PC-9 (cell line): ENCODE results near the gene ETV6. TPM values are rescaled to one million over a fixed set of nuclear protein-coding genes. Genes with fewer than 3 reads are reported as not detected.

Experiments used
- BruUV-seq: library from RNA; stranded (reverse); fragments of 400-500 nt; replicated peaks from 2 replicates; lab custom pipeline; 2021; lab: Mats Ljungman, UMichigan
- CTCF ChIA-PET: fragments of 300-600 bp; sonication (Branson Sonifier 250); formaldehyde crosslinking; loops from one replicate; lab custom pipeline; 2022; ENCODE audit warnings: antibody characterized with exemption; lab: Charles Lee
- POLR2A ChIA-PET: fragments of 300-600 bp; sonication (Branson Sonifier 250); formaldehyde crosslinking; loops from one replicate; lab custom pipeline; 2022; ENCODE audit warnings: antibody characterized with exemption; ENCODE audit not compliant: unreplicated experiment; lab: Charles Lee
- DNase-seq, 2 experiments: peaks; one replicate each; pipeline versions ENCODE4 v3.0.0 to v3.0.0-alpha.2; 2015 to 2022; ENCODE audit warnings: mixed read lengths in 1 of 2
- H2AFZ ChIP-seq: fragments of 200-600 bp; sonication (generic); 2 replicates; pipeline ENCODE4 v1.8.1; 2017; ENCODE audit warnings: antibody characterized with exemption
- H3F3A ChIP-seq: fragments of 200-600 bp; sonication (generic); 2 replicates; pipeline ENCODE4 v1.8.1; 2017; ENCODE audit warnings: antibody characterized with exemption, mild to moderate bottlenecking, low read depth; ENCODE audit not compliant: insufficient read depth
- H3K27ac ChIP-seq: fragments of 200-600 bp; sonication (generic); 2 replicates; pipeline ENCODE4 v1.6.1; 2016; ENCODE audit warnings: mixed run types
- H3K27me3 ChIP-seq: fragments of 200-600 bp; sonication (generic); 2 replicates; pipeline ENCODE4 v1.6.1; 2016; ENCODE audit warnings: low read depth, mixed run types; ENCODE audit not compliant: insufficient read depth
- H3K36me3 ChIP-seq: fragments of 200-600 bp; sonication (generic); 2 replicates; pipeline ENCODE4 v1.6.1; 2016; ENCODE audit warnings: low read depth, mixed run types
- H3K4me1 ChIP-seq: fragments of 200-600 bp; sonication (generic); replicated peaks from 2 replicates; pipeline ENCODE4 v1.6.1; 2016; ENCODE audit warnings: mixed run types; ENCODE audit not compliant: insufficient read depth
- H3K4me2 ChIP-seq: fragments of 200-600 bp; sonication (generic); 2 replicates; pipeline ENCODE4 v1.6.1; 2017; ENCODE audit warnings: mixed run types
- H3K4me3 ChIP-seq: fragments of 200-600 bp; sonication (generic); 2 replicates; pipeline ENCODE4 v1.6.1; 2016; ENCODE audit warnings: mixed run types
- H3K79me2 ChIP-seq: fragments of 200-600 bp; sonication (generic); 2 replicates; pipeline ENCODE4 v1.6.1; 2017; ENCODE audit warnings: low read depth, mixed run types
- H3K9me2 ChIP-seq: fragments of 200-600 bp; sonication (generic); 2 replicates; pipeline ENCODE4 v1.8.1; 2017; ENCODE audit warnings: mild to moderate bottlenecking; ENCODE audit not compliant: insufficient read depth
- H3K9me3 ChIP-seq: fragments of 200-600 bp; sonication (generic); 2 replicates; pipeline ENCODE4 v1.8.1; 2016; ENCODE audit warnings: low read depth; ENCODE audit not compliant: insufficient read depth
- H4K20me1 ChIP-seq: fragments of 200-600 bp; sonication (generic); 2 replicates; pipeline ENCODE4 v1.8.1; 2017; ENCODE audit not compliant: insufficient read depth
- EZH2 ChIP-seq: fragments of 200-600 bp; sonication (generic); IDR thresholded peaks from 2 replicates; pipeline ENCODE4 v1.8.0; 2017; ENCODE audit warnings: antibody characterized with exemption, low read depth
- intact Hi-C: fragments of 100-400 bp; cut with micrococcal nuclease; formaldehyde crosslinking; loops from one replicate; pipeline ENCODE4 v1.10.0; 2022; ENCODE audit not compliant: unreplicated experiment
- total RNA-seq: library from RNA; stranded (reverse); gene quantifications from 2 replicates; pipeline ENCODE4 v1.2.3, GENCODE V29; 2021
- TF ChIP-seq, protein P1 (sequence below): fragments of 200-600 bp; sonication (generic); conservative IDR thresholded peaks from 2 replicates; pipeline ENCODE4 v1.6.1; 2017; ENCODE audit warnings: mixed run types, antibody characterized with exemption, mild to moderate bottlenecking, moderate library complexity

ETV6 gene
- total RNA-seq, 1 experiment from 2014 or later, result 62.8 TPM

GRCh38 chr12:11877869-11878780 lies 228.7 kb downstream of the ETV6 start:
- DNase-seq, result peak; percentile 85 to 93
- intact Hi-C loops, result loop anchor here (1.0 to 10.0 kb wide), 8 partner anchors 8 to 1327 kb away; partner anchors contain the start of gene ETV6
- CTCF ChIA-PET, result interaction anchor here (0.6 kb wide), 2 partner anchors 82 to 294 kb away, joined by 7 to 18 read pairs; no protein-coding TSS in a partner anchor
- TSS peak; percentile 56 for BruUV-seq
- Histone ChIP-seq H3K4me3 (peak overlapping the region; percentile 45; the same call in 1 of the 2 replicates), H3K4me1 (peaks cover 64% of the 10 kb centered on the region), H3K9me2 (no peaks in the 10 kb centered on the region), H3K9me3 (no peaks in the 10 kb centered on the region), H3K79me2 (peaks cover 47% of the 10 kb centered on the region), H3K36me3 (peaks cover 10% of the 10 kb centered on the region; the same call in 1 of the 2 replicates), H3K27ac (peak overlapping the region; percentile 96), H4K20me1 (no peaks in the 10 kb centered on the region), H3K27me3 (no peaks in the 10 kb centered on the region), H3F3A (peaks cover 53% of the 10 kb centered on the region), H2AFZ (no peak overlapping the region), H3K4me2 (peak overlapping the region; percentile 81)
- POLR2A ChIA-PET, result interaction anchor here (0.5 to 0.7 kb wide), 4 partner anchors 53 to 1097 kb away, joined by 3 to 7 read pairs (median 4); no protein-coding TSS in a partner anchor
- TF ChIP-seq, protein P1, sequence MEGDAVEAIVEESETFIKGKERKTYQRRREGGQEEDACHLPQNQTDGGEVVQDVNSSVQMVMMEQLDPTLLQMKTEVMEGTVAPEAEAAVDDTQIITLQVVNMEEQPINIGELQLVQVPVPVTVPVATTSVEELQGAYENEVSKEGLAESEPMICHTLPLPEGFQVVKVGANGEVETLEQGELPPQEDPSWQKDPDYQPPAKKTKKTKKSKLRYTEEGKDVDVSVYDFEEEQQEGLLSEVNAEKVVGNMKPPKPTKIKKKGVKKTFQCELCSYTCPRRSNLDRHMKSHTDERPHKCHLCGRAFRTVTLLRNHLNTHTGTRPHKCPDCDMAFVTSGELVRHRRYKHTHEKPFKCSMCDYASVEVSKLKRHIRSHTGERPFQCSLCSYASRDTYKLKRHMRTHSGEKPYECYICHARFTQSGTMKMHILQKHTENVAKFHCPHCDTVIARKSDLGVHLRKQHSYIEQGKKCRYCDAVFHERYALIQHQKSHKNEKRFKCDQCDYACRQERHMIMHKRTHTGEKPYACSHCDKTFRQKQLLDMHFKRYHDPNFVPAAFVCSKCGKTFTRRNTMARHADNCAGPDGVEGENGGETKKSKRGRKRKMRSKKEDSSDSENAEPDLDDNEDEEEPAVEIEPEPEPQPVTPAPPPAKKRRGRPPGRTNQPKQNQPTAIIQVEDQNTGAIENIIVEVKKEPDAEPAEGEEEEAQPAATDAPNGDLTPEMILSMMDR, result no peak
- TF ChIP-seq EZH2, result no peak

GRCh38 chr12:11879306-11879705 lies 229.8 kb downstream of the ETV6 start:
- peak overlapping the region; percentile 81 for H3K4me2 ChIP-seq
- H3K36me3 ChIP-seq, result peaks cover 10% of the 10 kb centered on the region; the same call in 1 of the 2 replicates
- no TSS peak for BruUV-seq
- peaks cover 69% of the 10 kb centered on the region for H3K4me1 ChIP-seq
- peaks cover 63% of the 10 kb centered on the region for H3F3A ChIP-seq
- no peaks in the 10 kb centered on the region for H3K9me2 ChIP-seq
- intact Hi-C loops, result loop anchor here (5.0 to 10.0 kb wide), 2 partner anchors 453 to 1325 kb away; no protein-coding TSS in a partner anchor
- H3K27me3 ChIP-seq, result no peaks in the 10 kb centered on the region
- H3K4me3 ChIP-seq, result peak overlapping the region; percentile 45; the same call in 1 of the 2 replicates
- no peaks in the 10 kb centered on the region for H3K9me3 ChIP-seq
- H2AFZ ChIP-seq, result no peak overlapping the region
- TF ChIP-seq EZH2, result no peak
- TF ChIP-seq, protein P1, result no peak
- no peak for DNase-seq
- H3K79me2 ChIP-seq, result peaks cover 54% of the 10 kb centered on the region
- H3K27ac ChIP-seq, result peak overlapping the region; percentile 96
- ChIA-PET CTCF (no interaction called here), POLR2A (no interaction called here)
- no peaks in the 10 kb centered on the region for H4K20me1 ChIP-seq

DNA sequence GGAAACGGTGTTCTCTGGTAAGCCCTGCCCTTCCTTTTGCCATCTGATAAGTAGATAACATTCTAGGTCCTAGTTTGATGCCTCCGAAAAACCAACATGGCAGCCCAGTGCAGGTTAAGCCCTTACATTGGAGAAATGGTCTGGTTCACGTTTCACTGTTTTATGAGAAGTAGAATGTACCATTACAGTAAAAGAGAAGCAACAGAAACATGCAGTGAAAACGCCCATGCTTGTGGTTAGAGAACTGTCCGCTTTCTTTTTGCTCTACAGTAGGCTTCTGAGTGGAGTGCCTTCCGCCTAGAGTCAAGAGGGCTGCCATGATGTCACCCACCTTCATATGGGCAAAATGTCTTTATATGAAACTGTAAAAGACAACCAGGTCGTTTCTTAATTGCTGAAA lies 230.9 kb downstream of the ETV6 start:
- intact Hi-C loops, result no loop called here
- H3K4me1 ChIP-seq, result peaks cover 70% of the 10 kb centered on the region

More for the DNA sequence above, 230.9 kb downstream of the ETV6 start:
- TF ChIP-seq, protein P1, result no peak
- TF ChIP-seq EZH2, result no peak
- Histone ChIP-seq H3K9me2 (no peaks in the 10 kb centered on the region), H3K27ac (peak overlapping the region; percentile 96), H4K20me1 (no peaks in the 10 kb centered on the region), H3K79me2 (peaks cover 54% of the 10 kb centered on the region), H2AFZ (no peak overlapping the region), H3K36me3 (peaks cover 10% of the 10 kb centered on the region; the same call in 1 of the 2 replicates), H3F3A (peaks cover 68% of the 10 kb centered on the region), H3K27me3 (no peaks in the 10 kb centered on the region), H3K9me3 (no peaks in the 10 kb centered on the region), H3K4me3 (no peak overlapping the region), H3K4me2 (no peak overlapping the region)
- POLR2A ChIA-PET, result no interaction called here
- DNase-seq, result no peak
- CTCF ChIA-PET, result no interaction called here
- BruUV-seq, result no TSS peak
